Progenitor cell of endocrine pancreas (in vitro differentiated cells): ENCODE measurements around the gene GJD3. TPM values are rescaled to one million over a fixed set of nuclear protein-coding genes. Genes with fewer than 3 reads are reported as not detected.

ENCODE experiments used
- DNase-seq: peaks from one replicate; pipeline ENCODE4 v3.0.0; 2021; ENCODE audit warnings: low spot score; ENCODE audit not compliant: unreplicated experiment
- H3K27ac Mint-ChIP-seq: 2 replicates; pipeline ENCODE4 v1.8.0; 2021; ENCODE audit warnings: mild to moderate bottlenecking, moderate library complexity, mixed read lengths
- H3K27me3 Mint-ChIP-seq: 2 replicates; pipeline ENCODE4 v1.8.0; 2021; ENCODE audit warnings: mixed read lengths
- H3K36me3 Mint-ChIP-seq: 2 replicates; pipeline ENCODE4 v1.8.0; 2022; ENCODE audit warnings: mixed read lengths; ENCODE audit not compliant: insufficient read depth
- H3K4me1 Mint-ChIP-seq: 2 replicates; pipeline ENCODE4 v1.8.0; 2021; ENCODE audit warnings: low read depth, mixed read lengths
- H3K4me3 Mint-ChIP-seq: 2 replicates; pipeline ENCODE4 v1.8.0; 2021; ENCODE audit warnings: low read depth, mild to moderate bottlenecking, moderate library complexity, mixed read lengths
- H3K9me3 Mint-ChIP-seq: 2 replicates; pipeline ENCODE4 v1.8.0; 2021; ENCODE audit warnings: low read depth, mixed read lengths
- CTCF ChIP-seq: fragments of 200-600 bp; sonication (generic); IDR thresholded peaks from one replicate; pipeline ENCODE4 v1.5.0; 2021; ENCODE audit warnings: antibody characterized with exemption, mild to moderate bottlenecking; ENCODE audit not compliant: unreplicated experiment
- total RNA-seq: library from RNA; stranded (reverse); gene quantifications from 2 replicates; pipeline ENCODE4 v1.2.1, GENCODE V29; 2021

Gene GJD3
- total RNA-seq, 1 donor from 2014 or later: not detected

DNA sequence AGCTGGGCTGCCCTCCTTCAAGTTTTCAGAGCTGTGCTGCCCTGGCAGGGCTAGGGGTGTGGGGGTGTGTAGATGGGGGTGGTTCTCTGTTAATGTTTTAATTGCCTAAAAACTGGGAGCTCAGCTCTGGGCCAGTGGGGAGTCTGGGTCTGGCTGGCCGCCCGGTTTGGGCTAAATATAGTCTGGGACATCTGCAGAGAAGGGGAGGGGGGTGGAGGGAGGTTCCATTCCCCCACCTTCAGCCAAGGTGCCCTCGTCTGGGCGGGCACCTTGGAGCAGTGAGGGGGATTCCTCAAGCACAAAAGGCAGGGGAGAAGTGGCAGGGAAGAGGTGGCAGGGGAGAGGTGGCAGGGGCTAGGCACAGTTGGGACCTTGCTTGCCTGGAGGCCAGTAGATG, 42.6 kb downstream of the GJD3 start:
- Mint-ChIP-seq H3K27me3 (no peaks in the 10 kb centered on the region), H3K4me3 (no peak overlapping the region), H3K27ac (peak overlapping the region; percentile 56), H3K36me3 (no peaks in the 10 kb centered on the region), H3K4me1 (peaks cover 47% of the 10 kb centered on the region), H3K9me3 (no peaks in the 10 kb centered on the region)
- TF ChIP-seq CTCF: no peak
- DNase-seq: no peak

GRCh38 chr17:40321524-40321929, 43.0 kb downstream of the GJD3 start:
- H3K4me3 Mint-ChIP-seq: no peak overlapping the region
- H3K4me1 Mint-ChIP-seq: peaks cover 46% of the 10 kb centered on the region
- no peaks in the 10 kb centered on the region for H3K36me3 Mint-ChIP-seq
- no peaks in the 10 kb centered on the region for H3K9me3 Mint-ChIP-seq
- no peak for TF ChIP-seq CTCF
- DNase-seq: no peak
- peak overlapping the region; percentile 56 for H3K27ac Mint-ChIP-seq
- H3K27me3 Mint-ChIP-seq: no peaks in the 10 kb centered on the region

DNA sequence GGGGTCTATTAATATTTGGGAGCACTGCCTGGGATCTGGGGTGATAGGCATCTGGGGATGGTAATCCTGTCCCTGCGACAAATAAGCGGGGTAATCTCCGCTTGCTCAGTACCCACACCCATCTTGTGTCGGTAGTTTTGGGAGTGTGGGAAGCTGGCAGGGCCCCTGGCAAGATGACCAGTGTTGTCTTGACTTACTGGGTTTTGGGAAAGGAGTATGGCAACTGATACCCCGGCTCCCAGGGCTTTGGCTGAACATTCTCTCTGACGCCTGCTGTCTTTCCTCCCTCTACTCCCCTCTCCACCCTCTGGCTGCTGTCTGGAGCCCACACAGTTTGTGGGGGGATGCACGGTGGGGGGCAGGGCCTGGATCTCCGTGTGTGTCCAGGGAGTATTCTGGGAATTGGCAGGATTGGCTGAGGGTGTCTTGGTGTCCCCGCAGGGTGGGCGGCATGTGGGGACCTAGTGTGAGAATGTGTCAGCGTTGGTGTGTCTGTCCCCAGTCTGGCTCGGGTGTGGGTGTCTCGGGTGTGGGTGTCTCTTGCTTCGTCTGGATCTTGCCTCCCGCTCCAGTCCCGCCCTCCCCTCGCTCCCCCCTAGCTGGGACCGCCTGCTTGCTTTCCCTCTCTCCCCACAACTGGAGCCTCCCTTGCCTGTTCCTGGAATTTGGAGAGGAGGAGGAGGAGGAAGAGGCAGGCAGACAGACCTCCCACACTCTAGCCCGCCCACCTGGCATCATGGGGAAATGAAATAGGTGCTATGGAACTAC, 43.6 kb downstream of the GJD3 start:
- Mint-ChIP-seq H3K27ac (no peak overlapping the region), H3K27me3 (no peaks in the 10 kb centered on the region), H3K36me3 (no peaks in the 10 kb centered on the region), H3K4me3 (no peak overlapping the region), H3K9me3 (no peaks in the 10 kb centered on the region), H3K4me1 (peaks cover 47% of the 10 kb centered on the region)
- no peak for TF ChIP-seq CTCF
- no peak for DNase-seq

DNA sequence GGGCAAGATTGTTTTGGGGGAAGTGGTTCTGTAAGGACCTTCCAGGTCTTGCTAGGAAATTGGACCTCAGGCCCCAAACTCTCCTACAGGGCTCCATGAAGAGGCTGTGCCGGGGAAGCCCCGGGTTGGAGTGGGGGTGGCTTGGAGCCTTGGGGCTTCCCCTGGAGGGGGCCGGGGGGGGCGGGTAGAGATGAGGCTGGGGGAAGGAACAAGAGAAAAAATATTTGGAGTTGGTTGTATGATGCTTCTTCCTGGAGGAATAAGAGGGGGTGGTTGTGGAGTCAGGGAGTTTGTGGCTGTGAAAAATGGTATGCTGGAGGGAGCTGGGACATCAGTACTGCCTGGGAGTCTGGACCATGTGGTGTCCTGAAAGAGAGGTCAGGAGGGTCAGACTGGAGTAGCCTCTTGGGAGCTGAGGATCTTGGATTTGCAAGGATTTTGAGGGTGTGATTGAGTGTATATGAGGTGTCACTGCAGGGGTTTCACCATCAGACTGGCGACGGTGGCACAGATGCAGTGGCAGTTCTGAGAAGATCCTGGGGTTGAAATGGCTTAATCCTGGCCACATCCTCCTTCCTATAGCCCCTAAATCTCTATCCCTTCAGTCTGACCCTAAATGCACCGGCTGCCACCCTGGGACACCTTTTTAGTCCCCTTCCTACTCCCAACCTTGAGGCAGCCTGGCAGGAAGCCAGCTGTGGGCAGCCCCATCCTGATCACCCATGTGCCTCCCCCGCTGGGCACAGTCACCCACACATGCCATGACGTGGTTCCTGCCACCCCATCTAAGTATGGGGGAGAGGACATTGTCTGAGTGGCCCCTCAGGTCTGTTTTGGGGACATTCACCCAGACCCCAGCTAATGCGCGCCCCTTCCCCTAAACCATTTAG, 44.6 kb downstream of the GJD3 start:
- peak overlapping the region; percentile 86 for H3K4me3 Mint-ChIP-seq
- DNase-seq: no peak
- H3K4me1 Mint-ChIP-seq: peaks cover 49% of the 10 kb centered on the region
- TF ChIP-seq CTCF: no peak
- no peaks in the 10 kb centered on the region for H3K36me3 Mint-ChIP-seq
- no peaks in the 10 kb centered on the region for H3K9me3 Mint-ChIP-seq
- no peak overlapping the region for H3K27ac Mint-ChIP-seq
- H3K27me3 Mint-ChIP-seq: no peaks in the 10 kb centered on the region

DNA sequence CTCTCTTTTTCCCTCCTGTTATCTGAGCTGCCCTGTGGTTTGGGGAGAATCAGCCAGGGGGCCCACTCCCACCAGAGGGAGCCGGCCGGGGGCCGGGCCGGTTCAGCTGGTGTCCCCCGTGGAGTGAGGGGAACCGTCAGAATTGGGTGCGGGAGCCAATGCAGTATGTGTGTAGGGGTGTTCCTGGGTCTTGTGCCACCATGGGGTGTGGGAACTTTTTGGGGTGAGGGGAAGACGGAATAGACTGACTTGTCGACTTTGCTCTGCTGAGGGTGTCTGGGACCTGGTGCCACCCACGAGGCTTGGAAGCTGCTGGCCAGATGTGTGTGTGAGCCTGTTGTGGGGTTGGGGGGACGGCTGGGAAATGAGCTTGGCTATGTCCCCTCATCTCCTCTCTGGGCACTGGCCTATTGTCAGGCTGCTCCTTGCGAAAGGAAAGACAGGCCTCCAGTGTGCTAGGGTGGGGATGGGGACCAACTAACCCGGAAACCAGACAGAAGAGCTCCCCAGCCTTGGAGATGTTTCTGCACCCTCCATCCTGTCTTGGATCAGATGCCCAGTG, 45.6 kb downstream of the GJD3 start:
- H3K4me3 Mint-ChIP-seq: peak overlapping the region; percentile 86
- peak; percentile 18 for TF ChIP-seq CTCF
- no peaks in the 10 kb centered on the region for H3K9me3 Mint-ChIP-seq
- no peak for DNase-seq
- H3K4me1 Mint-ChIP-seq: peaks cover 56% of the 10 kb centered on the region
- H3K27me3 Mint-ChIP-seq: no peaks in the 10 kb centered on the region
- H3K36me3 Mint-ChIP-seq: no peaks in the 10 kb centered on the region
- H3K27ac Mint-ChIP-seq: peak overlapping the region; percentile 81
